ENCODE results near the gene RBM17.
A peak's percentile ranks its signal among the peaks of the same experiment; 100 is the strongest.

Gene RBM17

GRCh38 chr10:6079044-6079443 lies 9.8 kb upstream of the RBM17 start:
- DNase-seq: no peak
- Histone ChIP-seq H3K9me3 (ENCODE audit: control insufficient read depth, low read length) (no peaks in the 10 kb centered on the region), H3K4me3 (ENCODE audit: insufficient read depth, low read depth, low read length, poor library complexity, severe bottlenecking) (no peak overlapping the region), H3K27me3 (replicated peaks; ENCODE audit: control insufficient read depth, insufficient read depth, low read length, poor library complexity, severe bottlenecking) (no peaks in the 10 kb centered on the region), H3K4me1 (ENCODE audit: control insufficient read depth, insufficient read depth, low read length, poor library complexity, severe bottlenecking) (peaks cover 14% of the 10 kb centered on the region), H3K36me3 (ENCODE audit: control insufficient read depth, insufficient read depth, low read length) (no peaks in the 10 kb centered on the region), H3K27ac (ENCODE audit: insufficient read depth, low read length, poor library complexity, severe bottlenecking) (no peak overlapping the region)

- H3K27me3 ChIP-seq (replicated peaks; ENCODE audit: control insufficient read depth, insufficient read depth, low read length, poor library complexity, severe bottlenecking): no peaks in the 10 kb centered on the region
- H3K27ac ChIP-seq (ENCODE audit: insufficient read depth, low read length, poor library complexity, severe bottlenecking): no peak overlapping the region
- DNase-seq: no peak
- H3K9me3 ChIP-seq (ENCODE audit: control insufficient read depth, low read length): no peaks in the 10 kb centered on the region
- peaks cover 16% of the 10 kb centered on the region for H3K4me1 ChIP-seq (ENCODE audit: control insufficient read depth, insufficient read depth, low read length, poor library complexity, severe bottlenecking)
- H3K36me3 ChIP-seq (ENCODE audit: control insufficient read depth, insufficient read depth, low read length): no peaks in the 10 kb centered on the region
- no peak overlapping the region for H3K4me3 ChIP-seq (ENCODE audit: insufficient read depth, low read depth, low read length, poor library complexity, severe bottlenecking)
Measured at GRCh38 chr10:6080417-6080973, 8.3 kb upstream of the RBM17 start.

GRCh38 chr10:6082496-6083395 lies 6.1 kb upstream of the RBM17 start:
- H3K27ac ChIP-seq (ENCODE audit: insufficient read depth, low read length, poor library complexity, severe bottlenecking): no peak overlapping the region
- no peaks in the 10 kb centered on the region for H3K36me3 ChIP-seq (ENCODE audit: control insufficient read depth, insufficient read depth, low read length)
- no peak overlapping the region for H3K4me3 ChIP-seq (ENCODE audit: insufficient read depth, low read depth, low read length, poor library complexity, severe bottlenecking)
- peaks cover 26% of the 10 kb centered on the region for H3K4me1 ChIP-seq (ENCODE audit: control insufficient read depth, insufficient read depth, low read length, poor library complexity, severe bottlenecking)
- no peaks in the 10 kb centered on the region for H3K27me3 ChIP-seq (replicated peaks; ENCODE audit: control insufficient read depth, insufficient read depth, low read length, poor library complexity, severe bottlenecking)
- H3K9me3 ChIP-seq (ENCODE audit: control insufficient read depth, low read length): no peaks in the 10 kb centered on the region
- DNase-seq: no peak

GRCh38 chr10:6083523-6084475 lies 5.0 kb upstream of the RBM17 start:
- no peaks in the 10 kb centered on the region for H3K9me3 ChIP-seq (ENCODE audit: control insufficient read depth, low read length)
- no peaks in the 10 kb centered on the region for H3K27me3 ChIP-seq (replicated peaks; ENCODE audit: control insufficient read depth, insufficient read depth, low read length, poor library complexity, severe bottlenecking)
- H3K36me3 ChIP-seq (ENCODE audit: control insufficient read depth, insufficient read depth, low read length): no peaks in the 10 kb centered on the region
- peak in 1 of 3 donors; percentile 31 for DNase-seq
- H3K4me3 ChIP-seq (ENCODE audit: insufficient read depth, low read depth, low read length, poor library complexity, severe bottlenecking): peak overlapping the region; percentile 36
- no peak overlapping the region for H3K27ac ChIP-seq (ENCODE audit: insufficient read depth, low read length, poor library complexity, severe bottlenecking)
- peaks cover 26% of the 10 kb centered on the region for H3K4me1 ChIP-seq (ENCODE audit: control insufficient read depth, insufficient read depth, low read length, poor library complexity, severe bottlenecking)

- Histone ChIP-seq H3K27me3 (replicated peaks; ENCODE audit: control insufficient read depth, insufficient read depth, low read length, poor library complexity, severe bottlenecking) (no peaks in the 10 kb centered on the region), H3K27ac (ENCODE audit: insufficient read depth, low read length, poor library complexity, severe bottlenecking) (peak overlapping the region; percentile 35), H3K4me3 (ENCODE audit: insufficient read depth, low read depth, low read length, poor library complexity, severe bottlenecking) (peak overlapping the region; percentile 31), H3K4me1 (ENCODE audit: control insufficient read depth, insufficient read depth, low read length, poor library complexity, severe bottlenecking) (peaks cover 42% of the 10 kb centered on the region), H3K9me3 (ENCODE audit: control insufficient read depth, low read length) (no peaks in the 10 kb centered on the region), H3K36me3 (ENCODE audit: control insufficient read depth, insufficient read depth, low read length) (no peaks in the 10 kb centered on the region)
- DNase-seq: peak; percentile 54 to 71 (median 67)
Measured at GRCh38 chr10:6086375-6087233, 2.2 kb upstream of the RBM17 start.

GRCh38 chr10:6089334-6090219 lies 743 bp downstream of the RBM17 start:
- Histone ChIP-seq H3K27ac (ENCODE audit: insufficient read depth, low read length, poor library complexity, severe bottlenecking) (peak overlapping the region; percentile 75), H3K4me3 (ENCODE audit: insufficient read depth, low read depth, low read length, poor library complexity, severe bottlenecking) (peak overlapping the region; percentile 76), H3K9me3 (ENCODE audit: control insufficient read depth, low read length) (no peaks in the 10 kb centered on the region), H3K36me3 (ENCODE audit: control insufficient read depth, insufficient read depth, low read length) (no peaks in the 10 kb centered on the region), H3K27me3 (replicated peaks; ENCODE audit: control insufficient read depth, insufficient read depth, low read length, poor library complexity, severe bottlenecking) (no peaks in the 10 kb centered on the region), H3K4me1 (ENCODE audit: control insufficient read depth, insufficient read depth, low read length, poor library complexity, severe bottlenecking) (peaks cover 34% of the 10 kb centered on the region)
- DNase-seq: no peak

GRCh38 chr10:6091630-6092029 lies 2.8 kb downstream of the RBM17 start:
- Histone ChIP-seq H3K36me3 (ENCODE audit: control insufficient read depth, insufficient read depth, low read length) (no peaks in the 10 kb centered on the region), H3K27me3 (replicated peaks; ENCODE audit: control insufficient read depth, insufficient read depth, low read length, poor library complexity, severe bottlenecking) (no peaks in the 10 kb centered on the region), H3K9me3 (ENCODE audit: control insufficient read depth, low read length) (no peaks in the 10 kb centered on the region), H3K27ac (ENCODE audit: insufficient read depth, low read length, poor library complexity, severe bottlenecking) (no peak overlapping the region), H3K4me3 (ENCODE audit: insufficient read depth, low read depth, low read length, poor library complexity, severe bottlenecking) (no peak overlapping the region), H3K4me1 (ENCODE audit: control insufficient read depth, insufficient read depth, low read length, poor library complexity, severe bottlenecking) (peaks cover 31% of the 10 kb centered on the region)
- no peak for DNase-seq

- Histone ChIP-seq H3K36me3 (ENCODE audit: control insufficient read depth, insufficient read depth, low read length) (peaks cover 10% of the 10 kb centered on the region), H3K27ac (ENCODE audit: insufficient read depth, low read length, poor library complexity, severe bottlenecking) (no peak overlapping the region), H3K27me3 (replicated peaks; ENCODE audit: control insufficient read depth, insufficient read depth, low read length, poor library complexity, severe bottlenecking) (no peaks in the 10 kb centered on the region), H3K4me1 (ENCODE audit: control insufficient read depth, insufficient read depth, low read length, poor library complexity, severe bottlenecking) (peaks cover 28% of the 10 kb centered on the region), H3K4me3 (ENCODE audit: insufficient read depth, low read depth, low read length, poor library complexity, severe bottlenecking) (no peak overlapping the region), H3K9me3 (ENCODE audit: control insufficient read depth, low read length) (no peaks in the 10 kb centered on the region)
- no peak for DNase-seq
Measured at GRCh38 chr10:6092731-6093130, 3.9 kb downstream of the RBM17 start.

Measured in effector memory CD4-positive, alpha-beta T cell (primary cell).